Measurements from ENCODE around the gene SYT2.

Gene SYT2

DNA sequence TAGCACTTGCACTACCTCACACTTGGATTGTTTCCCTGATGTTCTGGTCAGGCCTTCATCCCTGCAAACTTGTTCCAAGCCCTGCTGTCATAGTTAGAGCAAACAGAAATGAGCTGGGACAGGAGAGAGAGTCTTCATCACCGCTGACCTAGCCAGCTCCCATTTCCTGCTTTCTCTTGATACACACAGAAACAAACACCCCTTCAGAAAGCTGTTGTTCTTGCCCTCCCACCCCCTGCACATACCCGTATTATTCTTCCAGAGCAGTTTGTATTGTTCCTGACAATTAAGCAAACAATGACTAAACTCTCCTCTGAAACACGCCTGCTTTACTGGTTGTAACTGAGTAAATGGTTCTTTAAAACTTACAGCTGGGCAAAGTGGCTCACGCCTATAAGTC, 2.9 kb upstream of the SYT2 start:
- no peaks in the 10 kb centered on the region; the same call in 1 of the 2 replicates for H4K20me1 ChIP-seq (ENCODE audit: insufficient read depth, low read length)
- no peak overlapping the region for H3K27ac ChIP-seq (ENCODE audit: low read length)
- TF ChIP-seq EZH2 (IDR thresholded peaks at IDR 0.05; ENCODE audit: borderline replicate concordance, low read depth, low read length, severe bottlenecking) (no peak), CTCF (IDR thresholded peaks at IDR 0.05; ENCODE audit: borderline replicate concordance, extremely low read depth, low read length, poor library complexity, severe bottlenecking) (no peak)
- no peak overlapping the region for H3K4me2 ChIP-seq (ENCODE audit: insufficient read depth, low read length)
- ATAC-seq (ENCODE audit: insufficient read depth, low read depth) (no peak), DNase-seq (no peak)
- peaks cover 13% of the 10 kb centered on the region for H3K27me3 ChIP-seq (ENCODE audit: insufficient read depth, low read length, poor library complexity)
- no peak overlapping the region for H3K9ac ChIP-seq (ENCODE audit: low read depth, low read length)
- H2AFZ ChIP-seq (ENCODE audit: low read depth, low read length): no peak overlapping the region
- H3K79me2 ChIP-seq (ENCODE audit: insufficient read depth, low read length): no peaks in the 10 kb centered on the region
- H3K36me3 ChIP-seq (ENCODE audit: insufficient read depth, low read length): no peaks in the 10 kb centered on the region
- no peaks in the 10 kb centered on the region for H3K4me1 ChIP-seq (ENCODE audit: insufficient read depth, low read length)
- no peaks in the 10 kb centered on the region for H3K9me3 ChIP-seq (ENCODE audit: insufficient read depth, low read length, severe bottlenecking)
- no peak overlapping the region for H3K4me3 ChIP-seq (ENCODE audit: low read depth in 1 of 2, low read length in 2 of 2)

DNA sequence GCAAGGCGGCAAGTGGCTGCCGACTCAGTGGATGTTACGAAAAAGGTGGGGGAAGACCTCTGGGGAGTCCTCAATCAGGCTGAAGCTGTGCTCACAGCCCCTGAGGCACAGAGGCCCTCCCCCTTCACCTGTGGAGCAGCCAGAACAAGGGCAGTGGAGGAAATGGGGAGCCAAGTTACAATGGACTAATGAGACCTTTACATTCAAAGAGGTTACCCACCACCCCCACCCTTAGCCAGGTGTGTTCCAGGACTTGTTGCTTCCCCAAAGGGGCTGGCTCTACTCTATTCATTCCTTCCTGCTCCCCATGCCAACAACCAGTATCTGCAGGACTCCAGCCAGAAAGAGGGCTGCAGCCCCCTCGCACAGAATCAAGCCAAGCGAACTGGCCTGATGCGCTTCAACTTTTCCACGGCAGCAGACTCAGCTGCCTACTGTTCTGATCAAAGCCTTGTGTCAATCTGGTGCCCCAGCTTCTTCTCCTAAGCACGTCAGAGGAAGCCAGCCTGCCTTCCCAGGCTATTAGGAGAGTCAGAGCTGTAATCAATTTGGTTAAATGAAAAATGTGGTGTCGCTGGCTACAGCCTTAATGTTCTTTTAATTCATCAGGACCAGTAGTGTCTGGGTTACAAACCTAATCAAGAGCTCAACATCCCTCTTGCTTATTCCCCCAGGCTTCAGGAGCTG, 1.8 kb upstream of the SYT2 start:
- no peak for ATAC-seq (ENCODE audit: insufficient read depth, low read depth)
- Histone ChIP-seq H3K27me3 (ENCODE audit: insufficient read depth, low read length, poor library complexity) (peaks cover 14% of the 10 kb centered on the region), H3K36me3 (ENCODE audit: insufficient read depth, low read length) (no peaks in the 10 kb centered on the region), H3K4me1 (ENCODE audit: insufficient read depth, low read length) (no peaks in the 10 kb centered on the region), H3K9me3 (ENCODE audit: insufficient read depth, low read length, severe bottlenecking) (no peaks in the 10 kb centered on the region), H3K27ac (ENCODE audit: low read length) (no peak overlapping the region), H3K9ac (ENCODE audit: low read depth, low read length) (no peak overlapping the region), H4K20me1 (ENCODE audit: insufficient read depth, low read length) (no peaks in the 10 kb centered on the region; the same call in 1 of the 2 replicates), H3K79me2 (ENCODE audit: insufficient read depth, low read length) (no peaks in the 10 kb centered on the region), H2AFZ (ENCODE audit: low read depth, low read length) (no peak overlapping the region), H3K4me3 (ENCODE audit: low read depth in 1 of 2, low read length in 2 of 2) (no peak overlapping the region), H3K4me2 (ENCODE audit: insufficient read depth, low read length) (no peak overlapping the region)
- no peak for DNase-seq
- TF ChIP-seq EZH2 (IDR thresholded peaks at IDR 0.05; ENCODE audit: borderline replicate concordance, low read depth, low read length, severe bottlenecking) (no peak), CTCF (IDR thresholded peaks at IDR 0.05; ENCODE audit: borderline replicate concordance, extremely low read depth, low read length, poor library complexity, severe bottlenecking) (no peak)

DNA sequence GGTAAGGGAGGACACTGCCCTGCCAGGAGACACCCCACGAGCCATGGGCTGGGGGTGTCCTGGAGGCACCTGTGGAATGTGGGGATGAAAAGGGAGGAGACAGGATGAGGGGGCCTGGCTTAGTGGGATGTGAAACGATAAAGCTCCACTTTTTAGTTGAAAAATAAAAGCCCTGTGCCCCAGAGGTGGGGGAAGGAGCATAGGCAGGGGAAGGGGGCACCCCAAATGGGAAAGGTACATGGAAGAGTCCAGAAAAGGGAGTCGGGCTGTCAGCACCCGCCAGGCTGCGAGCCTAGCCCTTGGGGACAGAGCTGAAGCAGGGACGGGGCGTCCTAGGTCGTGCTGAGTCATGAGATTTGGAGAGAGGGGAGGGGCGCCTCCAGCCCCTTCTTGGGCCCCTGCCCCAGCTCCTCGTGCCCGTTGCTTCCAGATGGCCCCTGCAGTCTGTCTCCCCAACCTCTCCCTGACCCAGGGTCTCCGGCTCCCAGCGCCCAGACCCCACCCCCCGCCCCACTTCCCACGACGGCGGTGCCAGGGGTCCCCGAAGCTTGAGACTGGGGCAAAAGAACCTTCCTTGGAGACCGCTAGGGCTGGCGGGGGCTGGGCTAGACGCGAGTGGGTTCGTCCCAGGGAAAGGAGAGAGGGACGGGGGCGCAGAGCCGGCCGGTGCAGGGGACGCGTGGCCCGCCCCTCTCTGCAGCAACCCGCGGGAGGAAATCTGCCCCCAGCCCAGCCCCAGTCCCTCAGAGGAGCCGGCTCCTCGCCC, 795 bp downstream of the SYT2 start:
- no peaks in the 10 kb centered on the region for H3K4me1 ChIP-seq (ENCODE audit: insufficient read depth, low read length)
- no peaks in the 10 kb centered on the region for H3K79me2 ChIP-seq (ENCODE audit: insufficient read depth, low read length)
- H3K4me3 ChIP-seq (ENCODE audit: low read depth in 1 of 2, low read length in 2 of 2): no peak overlapping the region
- H3K27me3 ChIP-seq (ENCODE audit: insufficient read depth, low read length, poor library complexity): peaks cover 13% of the 10 kb centered on the region
- no peak overlapping the region for H3K27ac ChIP-seq (ENCODE audit: low read length)
- ATAC-seq (ENCODE audit: insufficient read depth, low read depth) (no peak), DNase-seq (no peak)
- no peaks in the 10 kb centered on the region for H3K9me3 ChIP-seq (ENCODE audit: insufficient read depth, low read length, severe bottlenecking)
- H2AFZ ChIP-seq (ENCODE audit: low read depth, low read length): no peak overlapping the region
- no peak overlapping the region for H3K9ac ChIP-seq (ENCODE audit: low read depth, low read length)
- H3K4me2 ChIP-seq (ENCODE audit: insufficient read depth, low read length): no peak overlapping the region
- TF ChIP-seq EZH2 (IDR thresholded peaks at IDR 0.05; ENCODE audit: borderline replicate concordance, low read depth, low read length, severe bottlenecking) (no peak), CTCF (IDR thresholded peaks at IDR 0.05; ENCODE audit: borderline replicate concordance, extremely low read depth, low read length, poor library complexity, severe bottlenecking) (no peak)
- H3K36me3 ChIP-seq (ENCODE audit: insufficient read depth, low read length): no peaks in the 10 kb centered on the region
- H4K20me1 ChIP-seq (ENCODE audit: insufficient read depth, low read length): no peaks in the 10 kb centered on the region; the same call in 1 of the 2 replicates

Data from DND-41 (cell line).